ENCODE results near the gene NFX1.

NFX1 gene

GRCh38 chr9:33290247-33291030 lies at the start of gene NFX1:
NFX1 (plus strand) TSS chr9:33290516; CDS start chr9:33290573, 57 bp downstream.
- DNase-seq (ENCODE audit: low read depth) = peak; percentile 98

- DNase-seq (ENCODE audit: low read depth) = no peak
These were observed 49.0 kb upstream of the NFX1 start for GRCh38 chr9:33241298-33241697.

GRCh38 chr9:33242609-33243134 lies 47.6 kb upstream of the NFX1 start:
- DNase-seq (ENCODE audit: low read depth) = no peak

- DNase-seq (ENCODE audit: low read depth) = no peak
These were observed 46.1 kb upstream of the NFX1 start for GRCh38 chr9:33244137-33244784.

GRCh38 chr9:33245341-33245740 lies 45.0 kb upstream of the NFX1 start:
- DNase-seq (ENCODE audit: low read depth) = no peak

- DNase-seq (ENCODE audit: low read depth) = no peak
These were observed 44.0 kb upstream of the NFX1 start for GRCh38 chr9:33246269-33246860.

GRCh38 chr9:33248606-33249005 lies 41.7 kb upstream of the NFX1 start:
- DNase-seq (ENCODE audit: low read depth) = no peak

- DNase-seq (ENCODE audit: low read depth) = no peak
These were observed 41.1 kb upstream of the NFX1 start for GRCh38 chr9:33249087-33249658.

GRCh38 chr9:33249983-33250382 lies 40.3 kb upstream of the NFX1 start:
- no peak for DNase-seq (ENCODE audit: low read depth)

GRCh38 chr9:33250458-33250995 lies 39.8 kb upstream of the NFX1 start:
- DNase-seq (ENCODE audit: low read depth) = no peak

GRCh38 chr9:33254211-33254610 lies 36.1 kb upstream of the NFX1 start:
- DNase-seq (ENCODE audit: low read depth) = no peak

GRCh38 chr9:33255014-33255413 lies 35.3 kb upstream of the NFX1 start:
- no peak for DNase-seq (ENCODE audit: low read depth)

- DNase-seq (ENCODE audit: low read depth) = no peak
These were observed 34.8 kb upstream of the NFX1 start for GRCh38 chr9:33255471-33255870.

GRCh38 chr9:33256236-33256635 lies 34.1 kb upstream of the NFX1 start:
- no peak for DNase-seq (ENCODE audit: low read depth)

- no peak for DNase-seq (ENCODE audit: low read depth)
These were observed 33.0 kb upstream of the NFX1 start for GRCh38 chr9:33257276-33257675.

GRCh38 chr9:33260372-33260771 lies 29.9 kb upstream of the NFX1 start:
- DNase-seq (ENCODE audit: low read depth) = no peak

- DNase-seq (ENCODE audit: low read depth) = no peak
These were observed 26.9 kb upstream of the NFX1 start for GRCh38 chr9:33263131-33264002.

- DNase-seq (ENCODE audit: low read depth) = peak; percentile 12
These were observed 26.3 kb upstream of the NFX1 start for GRCh38 chr9:33264003-33264472.

- peak; percentile 98 for DNase-seq (ENCODE audit: low read depth)
These were observed 25.7 kb upstream of the NFX1 start, which contains the start of the genes BAG1 and CHMP5 for GRCh38 chr9:33264473-33265177. BAG1 (minus strand) TSS chr9:33264708. CHMP5 (plus strand) TSS chr9:33265049; CDS start chr9:33265079, 30 bp downstream.

- no peak for DNase-seq (ENCODE audit: low read depth)
These were observed 25.0 kb upstream of the NFX1 start for GRCh38 chr9:33265211-33265865.

Data from T-helper 22 cell (primary cell).